SU-DHL-6 (cell line): ENCODE results near the gene CYTH4.

ENCODE experiments used
- CTCF ChIP-seq: fragments of 200-600 bp; sonication (generic); IDR thresholded peaks from one replicate; pipeline ENCODE4 v1.5.1; 2017; ENCODE audit warnings: antibody characterized with exemption, mild to moderate bottlenecking, low read length, moderate library complexity; ENCODE audit not compliant: insufficient read depth, poor library complexity, severe bottlenecking
- EZH2phosphoT487 ChIP-seq: fragments of 200-600 bp; sonication (generic), shearing (Covaris generic); conservative IDR thresholded peaks from 2 replicates; pipeline ENCODE4 v1.6.1; 2018; ENCODE audit warnings: mild to moderate bottlenecking, antibody characterized with exemption, low read length, moderate library complexity, mixed read lengths

GRCh38 chr22:37343348-37343747 is 61.0 kb downstream of the CYTH4 start:
- no peak for TF ChIP-seq CTCF
- no peak for TF ChIP-seq EZH2phosphoT487
